ENCODE data around the gene CARD9.

DNA sequence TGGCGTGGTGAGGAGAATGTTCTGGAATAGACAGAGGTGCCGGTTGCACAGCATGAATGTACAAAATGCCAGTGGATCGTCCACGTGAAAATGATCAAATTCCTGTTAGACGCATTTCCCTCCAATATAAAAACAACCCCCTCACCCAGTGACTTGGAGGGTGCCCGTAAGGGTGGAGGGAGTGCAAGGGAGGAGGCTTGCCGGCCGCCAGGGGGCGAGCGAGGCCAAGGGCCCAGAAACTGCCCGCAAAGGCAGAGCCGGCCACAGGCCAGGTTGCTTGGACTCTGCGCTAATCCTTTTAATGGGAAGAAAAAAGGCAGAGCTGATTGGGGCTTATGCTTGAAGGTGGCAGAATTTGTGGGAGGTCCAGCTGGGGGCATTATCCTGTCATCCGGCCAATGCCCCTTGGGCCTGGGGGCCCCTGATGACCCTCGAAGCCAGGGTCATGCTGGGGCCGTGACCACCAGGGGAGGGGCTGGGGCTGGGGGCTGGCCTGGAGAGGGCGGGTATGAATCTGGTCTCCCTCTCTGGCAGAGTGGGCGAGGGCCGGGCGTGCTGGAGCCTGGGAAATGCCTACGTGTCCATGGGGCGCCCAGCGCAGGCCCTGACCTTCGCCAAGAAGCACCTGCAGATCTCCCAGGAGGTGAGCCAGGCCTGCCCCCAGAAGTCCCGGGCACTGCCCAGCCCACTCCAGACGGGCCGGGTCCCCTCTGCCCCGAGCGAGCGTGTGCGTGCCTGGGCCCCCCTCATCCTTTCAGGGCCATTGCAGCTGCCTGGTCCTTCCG, 34.1 kb downstream of the CARD9 start:
- TF ChIP-seq CTCF (IDR thresholded peaks at IDR 0.05) (peak; percentile 80 to 92 (median 84)), POLR2A (IDR thresholded peaks at IDR 0.05) (no peak)

All from heart left ventricle (tissue), 13 donors.